ENCODE results near the gene UNC80.

DNA sequence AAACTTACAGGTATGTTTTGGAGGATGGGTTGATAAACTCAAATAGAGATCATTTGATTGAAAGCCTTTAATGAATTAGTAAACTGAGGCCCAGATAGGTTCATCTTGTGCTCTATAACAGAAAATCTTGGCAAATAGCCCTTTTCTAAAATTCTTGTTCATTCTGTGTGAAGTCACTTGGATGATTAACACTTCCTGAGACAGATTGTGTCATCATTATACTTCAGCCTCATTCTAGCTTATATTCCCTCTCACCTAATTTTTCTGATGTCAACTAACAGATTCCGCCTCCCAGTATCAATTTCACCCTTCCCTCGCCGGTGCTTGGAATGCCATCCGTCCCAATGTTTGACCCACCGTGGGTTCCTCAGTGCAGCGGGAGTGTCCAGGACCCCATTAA, 146.6 kb downstream of the UNC80 start:
- TF ChIP-seq, protein P1, sequence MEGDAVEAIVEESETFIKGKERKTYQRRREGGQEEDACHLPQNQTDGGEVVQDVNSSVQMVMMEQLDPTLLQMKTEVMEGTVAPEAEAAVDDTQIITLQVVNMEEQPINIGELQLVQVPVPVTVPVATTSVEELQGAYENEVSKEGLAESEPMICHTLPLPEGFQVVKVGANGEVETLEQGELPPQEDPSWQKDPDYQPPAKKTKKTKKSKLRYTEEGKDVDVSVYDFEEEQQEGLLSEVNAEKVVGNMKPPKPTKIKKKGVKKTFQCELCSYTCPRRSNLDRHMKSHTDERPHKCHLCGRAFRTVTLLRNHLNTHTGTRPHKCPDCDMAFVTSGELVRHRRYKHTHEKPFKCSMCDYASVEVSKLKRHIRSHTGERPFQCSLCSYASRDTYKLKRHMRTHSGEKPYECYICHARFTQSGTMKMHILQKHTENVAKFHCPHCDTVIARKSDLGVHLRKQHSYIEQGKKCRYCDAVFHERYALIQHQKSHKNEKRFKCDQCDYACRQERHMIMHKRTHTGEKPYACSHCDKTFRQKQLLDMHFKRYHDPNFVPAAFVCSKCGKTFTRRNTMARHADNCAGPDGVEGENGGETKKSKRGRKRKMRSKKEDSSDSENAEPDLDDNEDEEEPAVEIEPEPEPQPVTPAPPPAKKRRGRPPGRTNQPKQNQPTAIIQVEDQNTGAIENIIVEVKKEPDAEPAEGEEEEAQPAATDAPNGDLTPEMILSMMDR (conservative IDR thresholded peaks at IDR 0.05; ENCODE audit: low read depth, low read length): no peak
- no peak for TF ChIP-seq EZH2 (IDR thresholded peaks at IDR 0.05; ENCODE audit: borderline replicate concordance, low read depth, low read length, poor library complexity, severe bottlenecking)
